GM13976 (cell line): Measurements from ENCODE around the gene IGSF9.

Source experiments
- DNase-seq: peaks from one replicate; pipeline ENCODE4 v3.0.0; 2012; ENCODE audit warnings: low spot score
- CTCF ChIP-seq: IDR thresholded peaks from 2 replicates; pipeline ENCODE4 v1.5.1; 2012; ENCODE audit warnings: borderline replicate concordance, mild to moderate bottlenecking; ENCODE audit not compliant: insufficient read depth; ENCODE audit errors: extremely low read depth, missing control alignments, control extremely low read depth
- in situ Hi-C: fragments of 300-500 bp; cut with MboI; formaldehyde crosslinking; loops from one replicate; pipeline ENCODE4 v1.12.0; 2022; ENCODE audit warnings: low sequenced_read_pairs, mixed read lengths, inconsistent platforms; ENCODE audit not compliant: unreplicated experiment

The IGSF9 gene

GRCh38 chr1:159983681-159984080, 38.3 kb upstream of the IGSF9 start:
- in situ Hi-C loops: no loop called here
- DNase-seq: no peak
- TF ChIP-seq CTCF: no peak

- TF ChIP-seq CTCF: no peak
- DNase-seq: no peak
- in situ Hi-C loops: no loop called here
Observed at GRCh38 chr1:159982280-159982679, 36.9 kb upstream of the IGSF9 start.

GRCh38 chr1:159981351-159982055, 36.1 kb upstream of the IGSF9 start:
- in situ Hi-C loops: no loop called here
- no peak for DNase-seq

GRCh38 chr1:159980786-159981185, 35.4 kb upstream of the IGSF9 start:
- no peak for DNase-seq
- TF ChIP-seq CTCF: no peak
- in situ Hi-C loops: no loop called here

More at GRCh38 chr1:159981351-159982055, 36.1 kb upstream of the IGSF9 start:
- no peak for TF ChIP-seq CTCF

GRCh38 chr1:159980076-159980475, 34.7 kb upstream of the IGSF9 start:
- DNase-seq: no peak
- in situ Hi-C loops: no loop called here
- TF ChIP-seq CTCF: no peak

GRCh38 chr1:159979257-159979656, 33.8 kb upstream of the IGSF9 start:
- in situ Hi-C loops: no loop called here
- DNase-seq: no peak
- TF ChIP-seq CTCF: no peak

- in situ Hi-C loops: no loop called here
Observed at GRCh38 chr1:159978107-159978398, 32.6 kb upstream of the IGSF9 start.

More at GRCh38 chr1:159978107-159978398, 32.6 kb upstream of the IGSF9 start:
- TF ChIP-seq CTCF: no peak
- no peak for DNase-seq
